Neural cell (in vitro differentiated cells): ENCODE results near the gene MIPOL1. TPM values are rescaled to one million over a fixed set of nuclear protein-coding genes. Genes with fewer than 3 reads are reported as not detected.

Experiments
- H2AFZ ChIP-seq: fragments of 200-600, 300-800 bp; sonication (generic), shearing (Covaris generic); 2 replicates; pipeline ENCODE4 v1.6.0; 2014; ENCODE audit warnings: low read depth, mild to moderate bottlenecking, antibody characterized with exemption, low read length, moderate library complexity
- H3F3A ChIP-seq: fragments of 200-600 bp; shearing (Covaris generic); 2 replicates; pipeline ENCODE4 v1.6.1; 2016; ENCODE audit warnings: mild to moderate bottlenecking, moderate library complexity, mixed read lengths, antibody characterized with exemption, low read length; ENCODE audit not compliant: insufficient read depth, poor library complexity, severe bottlenecking
- H3K27ac ChIP-seq: fragments of 200-600, 300-800 bp; sonication (generic), shearing (Covaris generic); 2 replicates; pipeline ENCODE4 v1.5.1; 2014; ENCODE audit warnings: mild to moderate bottlenecking, low read length, moderate library complexity
- H3K27me3 ChIP-seq: fragments of 300-800, 200-600 bp; sonication (generic), shearing (Covaris generic); 2 replicates; pipeline ENCODE4 v1.6.0; 2014; ENCODE audit warnings: mild to moderate bottlenecking, low read depth, low read length, moderate library complexity; ENCODE audit not compliant: insufficient read depth
- H3K36me3 ChIP-seq: fragments of 300-800, 200-600 bp; sonication (generic), shearing (Covaris generic); 2 replicates; pipeline ENCODE4 v1.5.1; 2014; ENCODE audit warnings: mild to moderate bottlenecking, antibody characterized with exemption, low read length, moderate library complexity; ENCODE audit not compliant: insufficient read depth
- H3K4me2 ChIP-seq: fragments of 300-800, 200-600 bp; sonication (generic), shearing (Covaris generic); 2 replicates; pipeline ENCODE4 v1.6.0; 2014; ENCODE audit warnings: mild to moderate bottlenecking, low read length
- H3K4me3 ChIP-seq: fragments of 300-800, 200-600 bp; sonication (generic), shearing (Covaris generic); 2 replicates; pipeline ENCODE4 v1.5.1; 2014; ENCODE audit warnings: mild to moderate bottlenecking, low read length, moderate library complexity
- H3K79me2 ChIP-seq: fragments of 200-600 bp; shearing (Covaris generic); replicated peaks from 2 replicates; pipeline ENCODE4 v1.6.0; 2014; ENCODE audit warnings: mild to moderate bottlenecking, low read length, moderate library complexity; ENCODE audit not compliant: insufficient read depth
- H3K9ac ChIP-seq: fragments of 300-800, 200-600 bp; sonication (generic), shearing (Covaris generic); 2 replicates; pipeline ENCODE4 v1.6.1; 2016; ENCODE audit warnings: mild to moderate bottlenecking, low read length, mixed read lengths
- H3K9me2 ChIP-seq: fragments of 200-600 bp; shearing (Covaris generic); 2 replicates; pipeline ENCODE4 v1.6.1; 2016; ENCODE audit warnings: mild to moderate bottlenecking, low read length, mixed read lengths; ENCODE audit not compliant: insufficient read depth
- H3K9me3 ChIP-seq: fragments of 200-600, 300-800 bp; sonication (generic), shearing (Covaris generic); 2 replicates; pipeline ENCODE4 v1.6.1; 2016; ENCODE audit warnings: mild to moderate bottlenecking, mixed run types, low read length, moderate library complexity, mixed read lengths
- H4K20me1 ChIP-seq: fragments of 200-600 bp; shearing (Covaris generic); 2 replicates; pipeline ENCODE4 v1.6.1; 2016; ENCODE audit warnings: mild to moderate bottlenecking, mixed run types; ENCODE audit not compliant: insufficient read depth
- CTCF ChIP-seq: fragments of 450-650 bp; IDR thresholded peaks from 2 replicates; pipeline ENCODE4 v1.5.1; 2014; ENCODE audit warnings: antibody characterized with exemption, mild to moderate bottlenecking, moderate library complexity; ENCODE audit not compliant: poor library complexity, severe bottlenecking
- EZH2 ChIP-seq: fragments of 200-600, 300-800 bp; shearing (Covaris generic), sonication (generic); IDR thresholded peaks from 2 replicates; pipeline ENCODE4 v1.6.1; 2014; ENCODE audit warnings: antibody characterized with exemption, low read length, borderline replicate concordance, mild to moderate bottlenecking; ENCODE audit not compliant: insufficient read depth, poor library complexity, severe bottlenecking
- MXI1 ChIP-seq: fragments of 450-650 bp; conservative IDR thresholded peaks from 2 replicates; pipeline ENCODE4 v1.6.1; 2014; ENCODE audit warnings: antibody characterized with exemption, mild to moderate bottlenecking; ENCODE audit not compliant: poor library complexity, severe bottlenecking
- RAD21 ChIP-seq: fragments of 450-650 bp; conservative IDR thresholded peaks from 2 replicates; pipeline ENCODE4 v1.6.1; 2014; ENCODE audit warnings: antibody characterized with exemption, mild to moderate bottlenecking, moderate library complexity
- REST ChIP-seq: IDR thresholded peaks from 2 replicates; pipeline ENCODE4 v1.6.1; 2012; ENCODE audit warnings: borderline replicate concordance
- SMC3 ChIP-seq: fragments of 450-650 bp; conservative IDR thresholded peaks from 2 replicates; pipeline ENCODE4 v1.6.1; 2014; ENCODE audit warnings: antibody characterized with exemption, mild to moderate bottlenecking, moderate library complexity; ENCODE audit not compliant: poor library complexity
- TAF1 ChIP-seq: IDR thresholded peaks from 2 replicates; pipeline ENCODE4 v1.6.1; 2012; ENCODE audit warnings: low read depth
- polyA plus RNA-seq: library from polyadenylated mRNA; depleted of rRNA; stranded (reverse); fragments of >200 nt; gene quantifications from 2 replicates; pipeline ENCODE4 v1.2.3, GENCODE V29; 2014

The MIPOL1 gene
- polyA plus RNA-seq, 1 donor from 2014 or later = 1.3 TPM

- Histone ChIP-seq H3K4me2 (no peak overlapping the region), H3K9ac (no peak overlapping the region), H3K9me2 (no peaks in the 10 kb centered on the region), H3K79me2 (no peaks in the 10 kb centered on the region), H2AFZ (no peak overlapping the region), H3F3A (no peaks in the 10 kb centered on the region), H3K27me3 (no peaks in the 10 kb centered on the region), H3K36me3 (no peaks in the 10 kb centered on the region), H4K20me1 (no peaks in the 10 kb centered on the region), H3K4me3 (no peak overlapping the region), H3K9me3 (no peaks in the 10 kb centered on the region), H3K27ac (no peak overlapping the region)
- no peak for TF ChIP-seq RAD21
- no peak for TF ChIP-seq EZH2
- no peak for TF ChIP-seq CTCF
- TF ChIP-seq MXI1 = no peak
- no peak for TF ChIP-seq TAF1
- TF ChIP-seq REST = no peak
- TF ChIP-seq SMC3 = no peak
These were observed 220.1 kb downstream of the MIPOL1 start for GRCh38 chr14:37417833-37418232.

DNA sequence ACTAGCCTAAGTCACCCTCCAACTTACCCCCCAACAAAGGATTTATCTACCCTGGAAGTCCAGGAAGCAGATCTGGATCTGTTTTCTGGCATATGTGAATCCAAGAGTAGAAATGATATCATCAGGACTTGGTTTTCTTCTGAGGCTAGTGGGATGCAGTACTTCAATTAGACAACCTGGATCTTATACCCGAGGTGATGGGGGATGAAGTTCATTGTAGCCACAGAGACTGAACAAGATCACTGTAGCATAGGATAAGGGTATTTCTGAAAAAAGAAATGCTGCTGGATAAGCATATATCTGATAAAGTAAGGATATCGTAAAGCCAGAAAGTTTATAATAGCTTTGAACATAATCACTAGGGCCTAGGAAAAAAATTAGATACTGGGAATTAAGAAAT, 222.9 kb downstream of the MIPOL1 start:
- H2AFZ ChIP-seq = no peak overlapping the region
- no peaks in the 10 kb centered on the region for H3F3A ChIP-seq
- no peaks in the 10 kb centered on the region for H3K9me3 ChIP-seq
- no peaks in the 10 kb centered on the region for H3K36me3 ChIP-seq
- H3K27me3 ChIP-seq = no peaks in the 10 kb centered on the region
- no peak overlapping the region for H3K9ac ChIP-seq
- H3K4me2 ChIP-seq = no peak overlapping the region
- H3K27ac ChIP-seq = no peak overlapping the region
- no peaks in the 10 kb centered on the region for H3K9me2 ChIP-seq
- H3K79me2 ChIP-seq = no peaks in the 10 kb centered on the region
- H3K4me3 ChIP-seq = no peak overlapping the region
- no peak for TF ChIP-seq EZH2
- H4K20me1 ChIP-seq = no peaks in the 10 kb centered on the region

DNA sequence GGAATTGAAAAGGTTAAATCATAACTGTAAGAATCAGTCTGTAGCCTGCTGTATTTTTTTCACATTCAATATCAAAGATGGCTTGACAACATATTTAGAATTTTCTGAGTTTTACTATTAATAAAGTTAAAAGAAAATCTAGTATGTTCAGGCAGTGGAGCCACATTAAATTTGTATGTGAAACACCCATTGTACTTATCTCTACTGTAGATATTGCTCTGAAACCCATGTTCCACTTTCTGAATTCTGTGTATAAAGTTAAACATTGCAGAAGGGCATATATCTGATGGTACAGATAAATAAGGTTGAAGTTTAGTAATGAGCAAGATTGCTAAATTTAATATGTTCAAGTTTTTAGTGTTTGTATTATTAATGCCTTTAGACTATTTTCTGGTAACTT, 224.6 kb downstream of the MIPOL1 start:
- Histone ChIP-seq H3K9ac (no peak overlapping the region), H3K4me2 (no peak overlapping the region), H3K27ac (no peak overlapping the region), H3K36me3 (no peaks in the 10 kb centered on the region), H4K20me1 (no peaks in the 10 kb centered on the region), H3K79me2 (no peaks in the 10 kb centered on the region), H3K9me2 (no peaks in the 10 kb centered on the region), H3K9me3 (no peaks in the 10 kb centered on the region), H3F3A (no peaks in the 10 kb centered on the region), H3K4me3 (no peak overlapping the region), H3K27me3 (no peaks in the 10 kb centered on the region), H2AFZ (no peak overlapping the region)
- TF ChIP-seq REST (no peak), RAD21 (no peak)
